Dendritic cell treated with granulocyte-macrophage colony-stimulating factor and Interleukin-4, amounts not matched to agents 40 ng/mL and 50 ng/mL, for 4 days (primary cell): Measurements from ENCODE around the gene WBP4.

Source experiments
- H3K27ac Mint-ChIP-seq: one replicate; pipeline ENCODE4 v1.8.0; 2022; ENCODE audit warnings: mild to moderate bottlenecking, mixed read lengths
- H3K27me3 Mint-ChIP-seq: one replicate; pipeline ENCODE4 v1.8.0; 2022; ENCODE audit warnings: mild to moderate bottlenecking, mixed read lengths
- H3K36me3 Mint-ChIP-seq: one replicate; pipeline ENCODE4 v1.8.0; 2022; ENCODE audit warnings: low read depth, mixed read lengths
- H3K4me1 Mint-ChIP-seq: one replicate; pipeline ENCODE4 v1.8.0; 2022; ENCODE audit warnings: low read depth, mixed read lengths
- H3K4me3 Mint-ChIP-seq: one replicate; pipeline ENCODE4 v1.8.0; 2022; ENCODE audit warnings: mild to moderate bottlenecking, moderate library complexity, mixed read lengths
- H3K9me3 Mint-ChIP-seq: one replicate; pipeline ENCODE4 v1.8.0; 2022; ENCODE audit warnings: mixed read lengths
- intact Hi-C: fragments of 100-400 bp; cut with micrococcal nuclease; formaldehyde crosslinking; loops from one replicate; pipeline ENCODE4 v1.15.0; 2022

The WBP4 gene

DNA sequence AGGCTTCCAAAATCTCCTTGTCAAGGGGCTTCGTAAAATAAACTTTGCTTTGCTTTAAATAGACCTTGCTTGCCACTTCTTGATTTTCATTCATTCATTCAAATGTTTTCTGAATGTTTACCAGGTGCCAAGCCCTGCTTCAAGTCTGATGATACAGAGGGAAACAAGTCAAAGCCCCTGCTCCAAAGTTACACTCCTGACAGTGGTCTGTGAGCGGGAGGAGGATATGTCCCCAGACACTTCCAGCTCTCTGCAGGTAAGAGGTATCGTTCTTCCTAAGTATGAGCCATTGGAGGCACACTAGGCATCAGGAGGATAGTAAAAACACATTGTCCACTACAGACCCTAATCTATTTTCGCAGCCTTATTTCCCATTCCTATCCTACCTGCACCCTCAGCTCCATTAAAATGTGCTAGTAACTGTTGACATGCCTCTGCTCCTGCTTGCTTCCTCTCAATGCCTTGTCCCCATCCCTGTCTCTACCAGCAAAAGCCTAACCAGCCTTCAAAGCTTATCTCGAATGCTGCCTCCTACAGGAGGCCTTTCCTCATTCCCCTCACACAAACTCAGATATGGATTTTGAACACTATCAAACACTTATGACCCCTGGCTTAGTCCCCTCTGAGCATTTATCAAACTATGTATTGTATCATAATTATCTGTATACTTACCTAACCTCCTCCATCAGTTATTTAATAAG is 6.2 kb upstream of the WBP4 start:
- H3K9me3 Mint-ChIP-seq, result no peaks in the 10 kb centered on the region
- H3K27ac Mint-ChIP-seq, result peak overlapping the region; percentile 14
- H3K27me3 Mint-ChIP-seq, result no peaks in the 10 kb centered on the region
- intact Hi-C loops, result loop anchor here (10.0 kb wide), 1 partner anchor 50 kb away; no protein-coding TSS in a partner anchor
- peaks cover 12% of the 10 kb centered on the region for H3K36me3 Mint-ChIP-seq
- peaks cover 79% of the 10 kb centered on the region for H3K4me1 Mint-ChIP-seq
- no peak overlapping the region for H3K4me3 Mint-ChIP-seq

DNA sequence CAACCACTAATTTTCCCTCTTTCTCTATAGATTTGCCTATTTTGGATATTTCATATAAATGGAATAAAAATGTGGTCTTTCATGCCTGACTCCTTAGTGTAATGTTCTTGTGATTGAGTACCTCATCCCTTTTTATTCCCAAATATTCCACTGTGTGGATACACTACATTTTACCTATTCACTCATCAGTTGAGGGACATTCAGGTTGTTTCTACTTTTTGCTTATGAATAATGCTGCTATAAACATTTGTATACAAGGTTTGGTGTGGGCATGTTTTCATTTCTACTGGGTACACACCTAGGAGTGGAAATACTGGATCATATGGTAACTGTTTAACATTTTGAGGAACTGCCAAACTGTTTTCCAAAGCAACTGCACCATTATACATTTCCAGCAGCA is 5.1 kb upstream of the WBP4 start:
- intact Hi-C loops, result loop anchor here (10.0 kb wide), 1 partner anchor 51 kb away; no protein-coding TSS in a partner anchor
- Mint-ChIP-seq H3K9me3 (no peaks in the 10 kb centered on the region), H3K36me3 (peaks cover 23% of the 10 kb centered on the region), H3K27me3 (no peaks in the 10 kb centered on the region), H3K27ac (peak overlapping the region; percentile 24), H3K4me3 (no peak overlapping the region), H3K4me1 (peaks cover 68% of the 10 kb centered on the region)

DNA sequence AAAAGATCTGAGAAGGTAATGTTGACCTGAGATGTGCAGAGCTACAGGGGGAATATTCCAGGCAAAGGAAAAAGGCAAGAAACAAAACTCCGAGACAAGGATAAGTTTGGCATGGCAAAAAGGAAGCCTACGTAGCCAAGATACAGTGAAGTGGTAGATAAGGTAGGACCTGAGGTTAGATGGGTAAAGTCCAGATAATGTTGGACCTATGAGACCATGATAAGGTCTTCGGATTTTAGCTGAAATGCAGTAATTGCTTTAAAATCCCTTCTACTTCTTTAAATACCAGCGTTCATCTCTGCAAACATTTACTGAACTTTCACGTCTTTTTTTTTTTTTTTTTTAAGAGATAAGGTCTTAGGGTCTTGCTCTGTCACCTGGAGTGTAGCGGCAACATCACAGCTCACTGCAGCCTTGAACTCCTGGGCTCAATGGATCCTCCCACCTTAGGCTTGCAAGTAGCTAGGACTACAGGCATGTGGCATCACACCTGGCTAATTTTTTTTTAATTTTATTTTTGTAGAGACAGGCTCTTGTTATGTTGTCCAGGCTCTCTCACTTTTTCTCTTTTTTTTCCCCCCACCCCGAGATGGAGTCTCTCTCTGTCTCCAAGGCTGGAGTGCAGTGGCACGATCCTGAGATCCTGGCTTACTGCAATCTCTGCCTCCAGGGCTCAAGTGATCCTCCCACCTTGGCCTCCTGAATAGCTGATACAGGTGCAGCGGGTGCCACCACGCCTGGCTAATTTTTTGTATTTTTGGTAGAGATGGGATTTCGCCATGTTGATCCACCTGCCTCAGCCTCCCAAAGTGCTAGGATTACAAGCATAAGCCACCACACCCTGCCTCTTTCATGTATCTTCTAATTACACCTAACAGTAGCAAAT is 4.2 kb upstream of the WBP4 start:
- Mint-ChIP-seq H3K9me3 (no peaks in the 10 kb centered on the region), H3K36me3 (peaks cover 32% of the 10 kb centered on the region), H3K27ac (peak overlapping the region; percentile 24), H3K4me1 (peaks cover 66% of the 10 kb centered on the region), H3K4me3 (no peak overlapping the region), H3K27me3 (no peaks in the 10 kb centered on the region)
- intact Hi-C loops, result loop anchor here (10.0 kb wide), 1 partner anchor 52 kb away; no protein-coding TSS in a partner anchor

DNA sequence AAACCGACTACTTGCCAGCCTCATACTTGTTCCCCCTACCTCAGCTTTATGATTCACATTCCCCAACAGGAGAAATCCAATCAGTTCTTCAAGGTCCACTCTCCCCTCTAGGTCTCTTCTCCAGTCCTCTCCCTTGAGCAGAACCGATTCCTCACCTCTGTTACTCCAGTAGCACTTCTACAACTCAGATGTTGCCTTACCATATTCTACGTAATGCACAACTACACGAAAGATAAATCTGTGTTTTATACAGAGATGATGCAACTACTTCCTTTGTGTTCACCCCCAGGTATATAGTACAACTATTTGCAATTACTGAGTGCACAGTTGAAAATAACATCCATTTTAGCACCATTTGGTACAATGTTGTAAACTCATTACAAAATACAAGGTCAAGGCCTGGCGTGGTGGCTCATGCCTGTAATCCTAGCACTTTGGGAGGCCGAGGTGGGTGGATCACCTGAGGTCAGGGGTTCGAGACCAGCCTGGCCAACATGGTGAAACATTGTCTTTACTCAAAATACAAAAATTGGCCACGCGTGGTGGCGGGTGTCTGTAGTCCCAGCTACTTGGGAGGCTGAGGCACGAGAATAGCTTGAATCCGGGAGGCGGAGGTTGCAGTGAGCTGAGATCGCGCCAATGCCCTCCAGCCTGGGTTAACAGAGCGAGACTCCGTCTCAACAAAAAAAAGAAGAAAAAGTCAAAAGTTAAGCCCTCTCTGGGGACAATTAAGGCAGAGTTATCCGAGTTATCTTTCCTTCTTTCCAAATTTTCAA is 2.8 kb upstream of the WBP4 start:
- Mint-ChIP-seq H3K27ac (peak overlapping the region; percentile 100), H3K4me3 (peak overlapping the region; percentile 99), H3K4me1 (peaks cover 66% of the 10 kb centered on the region), H3K27me3 (no peaks in the 10 kb centered on the region), H3K9me3 (no peaks in the 10 kb centered on the region), H3K36me3 (peaks cover 34% of the 10 kb centered on the region)
- intact Hi-C loops, result loop anchor here (10.0 kb wide), 1 partner anchor 54 kb away; no protein-coding TSS in a partner anchor

DNA sequence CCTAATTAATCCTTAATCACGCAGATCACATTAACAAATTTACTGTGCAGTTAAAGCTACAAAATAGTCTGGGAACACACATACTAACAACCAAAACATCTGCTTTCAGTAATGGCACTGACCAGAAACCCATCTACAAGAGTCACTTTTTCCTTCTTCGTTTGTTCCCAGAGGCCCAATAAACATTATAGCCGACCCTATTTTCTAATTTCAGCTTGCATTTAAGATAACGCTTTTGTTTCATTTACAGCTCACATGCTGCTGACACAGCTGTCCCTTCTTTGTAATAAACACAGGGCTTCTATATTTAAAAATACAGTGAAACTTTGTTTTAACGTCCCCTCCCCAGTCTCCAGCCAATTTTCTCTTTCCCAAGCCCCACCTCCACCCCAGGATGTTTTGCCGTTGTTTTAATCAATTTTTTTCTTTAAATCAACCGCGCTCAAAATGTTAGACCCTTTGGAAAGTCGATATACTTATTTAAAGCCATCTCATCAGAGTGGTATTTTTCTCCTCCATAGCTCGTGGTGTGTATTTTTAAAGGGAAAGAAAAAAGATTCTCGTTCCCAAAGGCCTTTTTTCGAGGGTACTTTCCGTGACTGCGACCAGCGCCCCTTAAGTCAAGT is 1.7 kb upstream of the WBP4 start:
- Mint-ChIP-seq H3K4me3 (peak overlapping the region; percentile 99), H3K36me3 (peaks cover 36% of the 10 kb centered on the region), H3K4me1 (peaks cover 57% of the 10 kb centered on the region), H3K27ac (peak overlapping the region; percentile 100), H3K9me3 (no peaks in the 10 kb centered on the region), H3K27me3 (no peaks in the 10 kb centered on the region)
- intact Hi-C loops, result loop anchor here (2.0 to 10.0 kb wide), 6 partner anchors 41 to 983 kb away; partner anchors contain the start of genes ELF1 and MRPS31

DNA sequence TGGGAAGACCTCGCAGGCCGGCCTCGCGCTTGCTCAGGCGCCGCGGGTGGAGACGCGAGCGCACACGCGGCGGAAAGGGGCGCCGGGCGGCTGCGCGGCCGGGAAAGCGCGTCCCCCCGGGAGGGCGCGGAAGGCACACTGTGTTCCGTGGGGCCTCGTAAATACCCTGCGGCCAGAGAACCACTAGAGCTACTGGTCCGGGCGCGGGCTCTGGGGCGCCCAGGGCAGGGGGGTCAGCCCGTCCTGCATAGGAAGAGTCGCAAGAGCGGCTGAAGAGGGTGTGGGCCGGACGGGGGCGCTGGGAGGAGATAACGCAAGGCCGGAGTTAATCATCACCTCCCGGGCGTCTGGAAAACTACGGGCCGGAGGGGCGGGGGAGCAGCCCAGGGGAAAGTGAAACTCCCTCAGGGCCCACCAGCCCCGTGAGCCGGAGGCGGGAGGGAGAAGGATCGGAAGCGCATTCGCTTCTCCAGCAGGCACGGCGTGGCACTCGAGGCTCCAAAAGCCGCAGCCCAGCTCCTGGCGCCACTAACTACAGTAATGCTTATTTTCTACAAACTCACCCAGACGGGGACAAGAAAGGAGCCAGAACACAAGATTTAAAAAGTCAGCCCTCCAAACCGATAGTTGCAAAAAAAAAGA is 1.1 kb upstream of the WBP4 start:
- peak overlapping the region; percentile 100 for H3K27ac Mint-ChIP-seq
- H3K36me3 Mint-ChIP-seq, result peaks cover 42% of the 10 kb centered on the region
- H3K9me3 Mint-ChIP-seq, result no peaks in the 10 kb centered on the region
- H3K27me3 Mint-ChIP-seq, result no peaks in the 10 kb centered on the region
- intact Hi-C loops, result loop anchor here (2.0 to 5.0 kb wide), 5 partner anchors 41 to 982 kb away; partner anchors contain the start of genes ELF1 and MRPS31
- peak overlapping the region; percentile 99 for H3K4me3 Mint-ChIP-seq
- peaks cover 51% of the 10 kb centered on the region for H3K4me1 Mint-ChIP-seq

DNA sequence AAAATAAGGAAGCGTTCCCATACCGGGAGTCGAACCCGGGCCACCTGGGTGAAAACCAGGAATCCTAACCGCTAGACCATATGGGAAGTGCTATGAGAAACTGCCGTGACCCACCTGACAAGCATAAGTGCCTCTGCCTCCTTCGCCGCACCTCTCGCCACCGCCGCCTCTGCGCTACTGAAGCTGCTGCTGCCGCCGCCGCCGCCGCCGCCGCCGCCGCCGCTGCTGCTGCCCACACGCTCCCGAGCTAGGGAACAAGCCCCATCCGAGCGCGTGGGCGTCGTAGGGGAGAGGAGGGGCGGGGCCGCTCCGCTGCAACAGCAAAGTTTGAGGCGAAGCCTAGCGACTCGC is 610 bp upstream of the WBP4 start:
- intact Hi-C loops, result loop anchor here (2.0 to 5.0 kb wide), 5 partner anchors 42 to 982 kb away; partner anchors contain the start of genes ELF1 and MRPS31
- Mint-ChIP-seq H3K36me3 (peaks cover 47% of the 10 kb centered on the region), H3K9me3 (no peaks in the 10 kb centered on the region), H3K4me1 (peaks cover 46% of the 10 kb centered on the region), H3K27ac (peak overlapping the region; percentile 100), H3K4me3 (peak overlapping the region; percentile 99), H3K27me3 (no peaks in the 10 kb centered on the region)

DNA sequence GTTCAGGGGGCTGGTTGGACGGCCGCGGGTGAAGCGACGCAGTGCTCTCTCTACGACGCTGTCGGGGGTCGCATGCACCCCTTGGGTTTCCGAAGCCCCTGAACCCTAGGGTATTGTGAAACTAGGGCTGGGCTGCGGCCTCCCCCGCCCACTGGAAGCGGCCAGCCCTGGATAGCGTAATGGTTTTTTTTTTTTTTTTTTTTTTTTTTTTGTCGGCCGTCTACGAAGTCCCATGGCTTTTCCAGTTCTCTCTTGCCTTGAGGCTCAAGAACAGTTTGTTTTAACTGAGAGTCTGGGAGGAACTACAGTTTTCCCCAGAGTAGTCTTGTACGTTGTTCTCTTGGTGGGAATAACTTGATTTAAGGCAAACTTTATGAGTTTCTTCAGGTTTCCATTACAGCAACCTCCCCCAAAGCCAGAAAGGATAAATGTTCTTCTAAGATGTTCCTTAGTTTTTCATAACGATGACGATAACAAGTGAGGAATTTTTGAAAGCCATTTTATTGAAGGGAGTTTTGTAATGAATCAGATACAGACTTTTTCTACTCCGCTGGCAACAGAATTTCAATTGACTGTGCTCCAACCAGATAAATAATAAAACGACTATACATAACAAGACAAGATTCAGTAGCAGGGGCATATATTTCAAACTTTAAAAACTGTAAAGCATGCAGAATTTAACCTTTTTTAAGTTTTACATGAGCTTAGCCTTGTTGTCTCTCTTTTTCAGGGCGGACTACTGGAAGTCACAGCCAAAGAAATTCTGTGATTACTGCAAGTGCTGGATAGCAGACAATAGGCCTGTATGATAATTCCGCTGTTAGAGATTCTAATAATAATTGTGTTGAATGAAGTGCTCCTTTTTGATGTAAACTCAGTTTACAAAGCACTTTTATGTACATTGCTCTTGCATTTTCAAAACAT is 867 bp downstream of the WBP4 start:
- Mint-ChIP-seq H3K4me1 (peaks cover 31% of the 10 kb centered on the region), H3K9me3 (no peaks in the 10 kb centered on the region), H3K36me3 (peaks cover 57% of the 10 kb centered on the region), H3K27me3 (no peaks in the 10 kb centered on the region), H3K4me3 (peak overlapping the region; percentile 99), H3K27ac (peak overlapping the region; percentile 100)
- intact Hi-C loops, result loop anchor here (2.0 to 5.0 kb wide), 5 partner anchors 43 to 980 kb away; partner anchors contain the start of genes ELF1 and MRPS31

DNA sequence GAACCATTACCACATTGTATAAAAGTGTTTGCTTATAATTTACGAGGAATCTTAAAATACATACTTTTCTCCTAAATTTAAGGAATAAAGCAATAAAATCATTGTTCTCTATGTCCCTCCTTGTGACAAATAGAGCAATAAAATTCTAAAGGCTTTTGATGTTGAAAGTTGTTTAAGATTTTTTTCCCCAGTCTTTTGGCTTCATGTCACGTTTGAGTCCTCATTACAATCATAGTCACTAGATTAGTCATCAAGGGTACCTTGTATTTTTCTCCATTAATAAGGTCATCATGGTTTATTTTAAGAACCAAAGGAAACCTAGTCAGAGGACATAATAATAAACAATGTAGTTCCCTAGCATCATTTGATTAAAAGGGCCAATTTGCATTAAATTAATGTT is 3.2 kb downstream of the WBP4 start:
- Mint-ChIP-seq H3K27me3 (no peaks in the 10 kb centered on the region), H3K4me3 (no peak overlapping the region), H3K4me1 (peaks cover 11% of the 10 kb centered on the region), H3K9me3 (no peaks in the 10 kb centered on the region), H3K27ac (no peak overlapping the region), H3K36me3 (peaks cover 69% of the 10 kb centered on the region)
- intact Hi-C loops, result loop anchor here (5.0 kb wide), 4 partner anchors 82 to 978 kb away; partner anchors contain the start of gene MRPS31

DNA sequence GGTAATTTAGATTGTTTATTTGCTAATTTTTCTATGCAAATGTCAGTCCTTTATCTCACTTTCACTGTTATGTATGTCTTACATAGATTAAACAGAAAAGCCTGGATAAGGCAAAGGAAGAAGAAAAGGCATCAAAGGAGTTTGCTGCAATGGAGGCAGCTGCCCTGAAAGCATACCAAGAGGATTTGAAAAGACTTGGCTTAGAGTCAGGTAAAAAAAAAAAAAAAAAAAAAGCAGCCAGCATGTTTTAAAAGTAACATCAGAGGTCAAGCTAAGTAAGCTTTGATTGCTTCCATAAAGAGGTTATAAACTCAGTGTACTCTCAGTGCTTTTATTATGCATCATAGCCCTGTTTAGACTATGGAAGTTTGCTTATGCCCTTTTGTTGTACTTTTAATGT is 3.8 kb downstream of the WBP4 start:
- no peak overlapping the region for H3K27ac Mint-ChIP-seq
- peaks cover 70% of the 10 kb centered on the region for H3K36me3 Mint-ChIP-seq
- H3K9me3 Mint-ChIP-seq, result no peaks in the 10 kb centered on the region
- no peak overlapping the region for H3K4me3 Mint-ChIP-seq
- no peaks in the 10 kb centered on the region for H3K27me3 Mint-ChIP-seq
- intact Hi-C loops, result no loop called here
- peaks cover 7% of the 10 kb centered on the region for H3K4me1 Mint-ChIP-seq

DNA sequence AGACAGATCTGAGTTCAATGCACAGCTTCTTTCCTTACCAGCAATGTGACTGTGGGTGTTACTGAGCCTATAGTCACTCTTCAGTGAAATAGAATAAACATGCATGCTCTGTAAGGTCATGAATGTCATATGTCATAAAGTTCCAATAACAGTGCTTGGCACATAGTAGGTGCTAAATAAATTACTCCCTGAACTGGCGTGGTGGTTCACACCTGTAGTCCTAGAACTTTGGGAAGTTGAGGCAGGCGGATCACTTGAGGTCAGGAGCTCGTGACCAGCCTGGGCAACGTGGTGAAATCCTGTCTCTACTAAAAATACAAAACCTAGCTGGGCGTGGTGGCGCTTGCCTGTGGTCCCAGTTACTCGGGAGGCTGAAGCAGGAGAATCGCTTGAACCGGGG is 13.2 kb downstream of the WBP4 start:
- peaks cover 88% of the 10 kb centered on the region for H3K36me3 Mint-ChIP-seq
- no peak overlapping the region for H3K27ac Mint-ChIP-seq
- H3K4me3 Mint-ChIP-seq, result no peak overlapping the region
- intact Hi-C loops, result loop anchor here (10.0 kb wide), 1 partner anchor 250 kb away; no protein-coding TSS in a partner anchor
- no peaks in the 10 kb centered on the region for H3K9me3 Mint-ChIP-seq
- no peaks in the 10 kb centered on the region for H3K4me1 Mint-ChIP-seq
- H3K27me3 Mint-ChIP-seq, result no peaks in the 10 kb centered on the region

DNA sequence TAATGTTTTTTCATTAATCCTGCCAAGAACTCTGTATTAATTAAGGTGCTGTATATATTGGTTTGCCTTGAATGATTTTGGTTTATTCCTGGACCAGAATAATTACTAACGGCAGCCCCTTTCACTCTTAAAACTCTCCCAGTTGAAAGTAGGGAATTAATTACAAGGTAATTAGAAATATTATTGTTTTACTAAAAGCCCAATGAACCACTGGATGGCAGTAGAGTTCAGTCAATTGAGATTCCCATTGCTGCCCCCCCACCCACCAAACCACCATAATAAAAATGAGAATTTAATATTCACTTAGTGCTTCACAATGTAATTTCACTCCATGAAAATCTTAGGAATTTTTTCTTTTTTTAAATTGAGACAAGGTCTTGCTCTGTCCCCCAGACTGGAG is 13.7 kb downstream of the WBP4 start:
- intact Hi-C loops, result loop anchor here (1.0 to 10.0 kb wide), 3 partner anchors 47 to 250 kb away; no protein-coding TSS in a partner anchor
- Mint-ChIP-seq H3K27me3 (no peaks in the 10 kb centered on the region), H3K36me3 (peaks cover 85% of the 10 kb centered on the region), H3K4me1 (no peaks in the 10 kb centered on the region), H3K27ac (no peak overlapping the region), H3K9me3 (no peaks in the 10 kb centered on the region), H3K4me3 (no peak overlapping the region)
